Neural crest cell (in vitro differentiated cells): ENCODE results near the gene RADIL. TPM values are rescaled to one million over a fixed set of nuclear protein-coding genes. Genes with fewer than 3 reads are reported as not detected.

Source experiments
- DNase-seq: peaks from one replicate; pipeline ENCODE4 v3.0.0; 2021; ENCODE audit warnings: low read depth, mixed read lengths, low spot score
- H3K27ac Mint-ChIP-seq: one replicate; pipeline ENCODE4 v1.8.0; 2021; ENCODE audit warnings: mild to moderate bottlenecking, mixed read lengths; ENCODE audit not compliant: unreplicated experiment
- H3K27me3 Mint-ChIP-seq: 2 replicates; pipeline ENCODE4 v1.8.0; 2021; ENCODE audit warnings: low read depth, mild to moderate bottlenecking, mixed read lengths
- H3K36me3 Mint-ChIP-seq: 2 replicates; pipeline ENCODE4 v1.8.0; 2021; ENCODE audit warnings: low read depth, mild to moderate bottlenecking, mixed read lengths
- H3K4me1 Mint-ChIP-seq: 2 replicates; pipeline ENCODE4 v1.8.0; 2021; ENCODE audit warnings: mixed read lengths
- H3K4me3 Mint-ChIP-seq: one replicate; pipeline ENCODE4 v1.8.0; 2021; ENCODE audit warnings: mild to moderate bottlenecking, mixed read lengths
- H3K9me3 Mint-ChIP-seq: 2 replicates; pipeline ENCODE4 v1.8.0; 2021; ENCODE audit warnings: mixed read lengths
- total RNA-seq: library from RNA; stranded (reverse); gene quantifications from 2 replicates; pipeline ENCODE4 v1.2.1, GENCODE V29; 2021
- TF ChIP-seq, protein P1 (sequence below): fragments of 200-600 bp; sonication (generic); conservative IDR thresholded peaks from 2 replicates; pipeline ENCODE4 v1.5.0; 2021; ENCODE audit warnings: antibody characterized with exemption, mild to moderate bottlenecking

RADIL gene
- total RNA-seq, 1 donor from 2014 or later, result 13.8 TPM

DNA sequence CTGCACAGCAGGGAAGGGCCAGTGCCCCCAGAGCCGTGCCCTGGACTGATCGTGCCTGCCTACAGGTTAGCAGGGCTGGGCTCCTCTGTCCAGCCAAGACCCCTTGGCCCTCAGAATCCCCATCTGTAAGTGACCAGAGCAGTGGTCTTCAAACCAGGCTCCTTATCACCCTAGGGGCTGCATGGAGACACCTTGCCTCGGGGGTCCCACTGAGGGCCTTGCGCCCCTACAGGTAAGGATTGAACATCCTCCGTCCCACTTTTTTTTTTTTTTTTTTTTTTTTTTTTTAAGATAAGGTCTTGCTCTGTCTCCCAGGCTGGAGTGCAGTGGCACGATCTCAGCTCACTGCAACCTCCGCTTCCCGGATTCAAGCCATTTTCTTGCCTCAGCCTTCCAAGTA is 32.6 kb upstream of the RADIL start:
- Mint-ChIP-seq H3K27me3 (no peaks in the 10 kb centered on the region), H3K9me3 (no peaks in the 10 kb centered on the region)
- DNase-seq, result no peak

DNA sequence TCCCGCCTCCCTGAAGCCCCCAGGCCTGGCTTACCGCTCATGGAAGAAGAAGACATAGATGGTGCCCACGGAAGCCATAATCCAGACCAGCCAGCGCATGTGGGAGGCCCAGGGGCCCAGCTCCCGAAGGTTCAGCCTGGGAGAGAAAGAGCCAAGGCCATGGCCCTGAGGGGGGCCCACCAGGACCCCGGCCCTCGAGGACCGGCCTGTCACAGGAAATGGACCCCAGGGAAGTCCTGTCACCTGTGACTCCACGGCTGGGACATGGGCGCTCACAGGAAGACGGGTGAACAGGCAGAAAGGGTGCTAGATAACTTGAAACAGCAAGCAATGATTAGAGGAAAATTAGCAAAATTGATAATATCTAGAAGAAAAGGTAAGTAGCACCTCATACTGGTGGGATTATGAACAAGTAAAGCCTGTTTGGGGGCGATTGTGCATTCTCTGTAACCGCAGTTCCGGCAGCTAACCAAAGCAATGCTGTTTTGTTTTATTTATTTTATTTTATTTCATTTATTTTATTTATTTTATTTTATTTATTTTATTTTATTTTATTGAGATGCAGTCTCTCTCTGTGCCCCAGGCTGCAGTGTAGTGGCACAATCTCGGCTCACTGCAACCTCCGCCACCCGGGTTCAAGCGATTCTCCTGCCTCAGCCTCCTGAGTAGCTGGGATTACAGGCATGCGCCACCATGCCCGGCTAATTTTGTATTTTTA is 27.8 kb upstream of the RADIL start:
- no peaks in the 10 kb centered on the region for H3K36me3 Mint-ChIP-seq
- H3K4me3 Mint-ChIP-seq, result no peak overlapping the region
- no peak for DNase-seq
- no peaks in the 10 kb centered on the region for H3K9me3 Mint-ChIP-seq
- TF ChIP-seq, protein P1, sequence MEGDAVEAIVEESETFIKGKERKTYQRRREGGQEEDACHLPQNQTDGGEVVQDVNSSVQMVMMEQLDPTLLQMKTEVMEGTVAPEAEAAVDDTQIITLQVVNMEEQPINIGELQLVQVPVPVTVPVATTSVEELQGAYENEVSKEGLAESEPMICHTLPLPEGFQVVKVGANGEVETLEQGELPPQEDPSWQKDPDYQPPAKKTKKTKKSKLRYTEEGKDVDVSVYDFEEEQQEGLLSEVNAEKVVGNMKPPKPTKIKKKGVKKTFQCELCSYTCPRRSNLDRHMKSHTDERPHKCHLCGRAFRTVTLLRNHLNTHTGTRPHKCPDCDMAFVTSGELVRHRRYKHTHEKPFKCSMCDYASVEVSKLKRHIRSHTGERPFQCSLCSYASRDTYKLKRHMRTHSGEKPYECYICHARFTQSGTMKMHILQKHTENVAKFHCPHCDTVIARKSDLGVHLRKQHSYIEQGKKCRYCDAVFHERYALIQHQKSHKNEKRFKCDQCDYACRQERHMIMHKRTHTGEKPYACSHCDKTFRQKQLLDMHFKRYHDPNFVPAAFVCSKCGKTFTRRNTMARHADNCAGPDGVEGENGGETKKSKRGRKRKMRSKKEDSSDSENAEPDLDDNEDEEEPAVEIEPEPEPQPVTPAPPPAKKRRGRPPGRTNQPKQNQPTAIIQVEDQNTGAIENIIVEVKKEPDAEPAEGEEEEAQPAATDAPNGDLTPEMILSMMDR, result no peak
- no peaks in the 10 kb centered on the region for H3K27me3 Mint-ChIP-seq
- no peak overlapping the region for H3K27ac Mint-ChIP-seq
- no peaks in the 10 kb centered on the region for H3K4me1 Mint-ChIP-seq

More for the DNA sequence above, 32.6 kb upstream of the RADIL start:
- TF ChIP-seq, protein P1, result no peak
- Mint-ChIP-seq H3K36me3 (no peaks in the 10 kb centered on the region), H3K4me1 (no peaks in the 10 kb centered on the region), H3K27ac (no peak overlapping the region), H3K4me3 (no peak overlapping the region)

DNA sequence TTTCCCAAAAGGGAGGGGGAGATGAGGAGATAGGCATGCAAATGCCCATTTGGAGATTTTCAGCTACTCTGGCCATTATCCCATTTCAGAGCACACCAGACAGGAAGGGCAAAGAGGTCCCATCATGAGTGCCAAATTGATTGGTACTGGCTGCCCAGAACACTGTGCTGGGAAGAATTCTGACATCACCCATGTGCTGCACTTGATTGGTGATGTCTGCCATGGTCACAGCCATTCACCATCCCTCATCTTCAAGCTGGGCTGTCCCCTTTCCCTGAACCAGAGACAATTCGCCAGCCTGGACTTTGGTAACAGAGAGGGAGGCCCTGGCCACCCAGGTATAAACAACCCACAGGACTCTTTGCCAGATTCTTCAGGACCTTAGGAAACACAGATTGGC is 23.2 kb upstream of the RADIL start:
- no peaks in the 10 kb centered on the region for H3K9me3 Mint-ChIP-seq
- TF ChIP-seq, protein P1, result no peak
- no peak for DNase-seq
- peaks cover 9% of the 10 kb centered on the region for H3K27me3 Mint-ChIP-seq
- no peaks in the 10 kb centered on the region for H3K36me3 Mint-ChIP-seq
- no peak overlapping the region for H3K27ac Mint-ChIP-seq
- H3K4me1 Mint-ChIP-seq, result no peaks in the 10 kb centered on the region
- H3K4me3 Mint-ChIP-seq, result no peak overlapping the region

DNA sequence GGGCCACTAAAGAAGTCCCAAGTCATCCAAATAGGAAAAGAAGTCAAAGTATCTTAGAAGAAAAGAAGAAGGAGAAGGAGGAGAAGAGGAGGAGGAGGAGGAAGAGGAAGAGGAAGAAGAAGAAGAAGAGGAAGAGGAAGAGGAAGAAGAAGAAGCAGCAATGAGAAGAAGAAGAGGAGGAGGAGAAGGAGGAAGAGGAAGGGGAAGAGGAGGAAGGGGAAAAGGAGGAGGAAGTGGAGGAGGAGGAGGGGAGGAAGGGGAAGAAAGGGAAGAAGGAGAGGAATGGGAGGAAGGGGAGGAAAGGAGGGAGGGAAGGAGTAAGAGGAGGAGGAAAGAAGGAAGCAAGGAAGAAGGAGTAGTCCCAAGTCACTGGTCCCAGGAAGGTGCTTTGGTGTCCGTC is 21.7 kb upstream of the RADIL start:
- TF ChIP-seq, protein P1, result no peak
- H3K4me3 Mint-ChIP-seq, result no peak overlapping the region
- no peaks in the 10 kb centered on the region for H3K4me1 Mint-ChIP-seq
- H3K27ac Mint-ChIP-seq, result no peak overlapping the region
- DNase-seq, result no peak
- H3K9me3 Mint-ChIP-seq, result no peaks in the 10 kb centered on the region
- no peaks in the 10 kb centered on the region for H3K36me3 Mint-ChIP-seq
- peaks cover 12% of the 10 kb centered on the region for H3K27me3 Mint-ChIP-seq

DNA sequence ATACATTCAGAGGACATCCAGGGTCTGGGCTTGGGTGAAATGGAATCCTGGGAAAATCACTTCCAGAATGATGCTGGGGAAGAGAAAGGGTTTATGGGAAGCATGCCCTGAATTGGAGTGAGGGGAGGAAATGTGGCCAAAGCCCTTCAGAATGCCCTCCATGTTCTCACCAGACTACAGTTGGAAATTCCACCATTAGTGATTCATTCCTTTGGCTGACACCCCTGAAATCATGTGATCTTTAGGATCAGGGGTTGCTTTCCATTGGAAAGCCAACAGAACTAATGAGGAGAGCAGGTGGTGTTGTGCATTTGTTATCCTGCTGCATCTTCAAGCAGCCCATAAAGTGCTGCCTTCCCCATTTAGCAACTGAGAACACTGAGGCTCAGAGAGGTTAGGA is 20.8 kb upstream of the RADIL start:
- H3K4me1 Mint-ChIP-seq, result no peaks in the 10 kb centered on the region
- no peaks in the 10 kb centered on the region for H3K9me3 Mint-ChIP-seq
- H3K27ac Mint-ChIP-seq, result no peak overlapping the region
- no peak for DNase-seq
- TF ChIP-seq, protein P1, result no peak
- H3K27me3 Mint-ChIP-seq, result peaks cover 12% of the 10 kb centered on the region
- H3K36me3 Mint-ChIP-seq, result no peaks in the 10 kb centered on the region
- no peak overlapping the region for H3K4me3 Mint-ChIP-seq
